Peyer's patch (tissue), 4 donors: ENCODE measurements around the gene SNCB. TPM values are rescaled to one million over a fixed set of nuclear protein-coding genes. Genes with fewer than 3 reads are reported as not detected.

Experiments
- DNase-seq, 3 donors: peaks; one replicate each; pipeline ENCODE4 v3.0.0-alpha.2; 2017 to 2019
- H3K27ac ChIP-seq, 4 donors: fragments of 200-600 bp; sonication (generic); one replicate each; pipeline ENCODE4 v1.5.1; 2016 to 2019
- H3K27me3 ChIP-seq, 2 donors: fragments of 200-600 bp; sonication (generic); one replicate each; pipeline ENCODE4 v1.5.1; 2019
- H3K36me3 ChIP-seq, 3 donors: fragments of 200-600 bp; sonication (generic); one replicate each; pipeline ENCODE4 v1.5.1; 2016 to 2019
- H3K4me1 ChIP-seq, 4 donors: fragments of 200-600 bp; sonication (generic); one replicate each; pipeline ENCODE4 v1.5.1; 2016 to 2019
- H3K4me3 ChIP-seq, 4 donors: fragments of 200-600 bp; sonication (generic); 1 replicate in 3 of 4; 2 replicates in 1 of 4; pipeline ENCODE4 v1.5.1; 2016 to 2019; ENCODE audit warnings: mild to moderate bottlenecking in 1 of 4
- H3K9me3 ChIP-seq, 4 donors: fragments of 200-600 bp; sonication (generic); one replicate each; pipeline ENCODE4 v1.5.1; 2016 to 2019; ENCODE audit warnings: mild to moderate bottlenecking in 1 of 4
- POLR2A ChIP-seq, 2 donors: fragments of 450-650 bp; IDR thresholded peaks; one replicate each; pipeline ENCODE4 v1.5.1; 2017; ENCODE audit warnings: antibody characterized with exemption in 2 of 2, mild to moderate bottlenecking in 2 of 2, moderate library complexity in 2 of 2
- total RNA-seq, 4 donors: library from RNA; depleted of rRNA; stranded (reverse); fragments of >200 nt; gene quantifications; one replicate each; pipeline ENCODE4 v1.1.0, GENCODE V29; 2016
- TF ChIP-seq, protein P1 (sequence below), 6 experiments: fragments of 450-650 bp in 4 of 6; fragments of 200-600 bp in 2 of 6; sonication (generic) in 1 of 6; IDR thresholded peaks; one replicate each; pipeline ENCODE4 v1.5.1; 2017 to 2019; ENCODE audit warnings: antibody characterized with exemption in 6 of 6, mild to moderate bottlenecking in 3 of 6, moderate library complexity in 1 of 6

The SNCB gene
- total RNA-seq, 4 donors from 2014 or later: not detected

DNA sequence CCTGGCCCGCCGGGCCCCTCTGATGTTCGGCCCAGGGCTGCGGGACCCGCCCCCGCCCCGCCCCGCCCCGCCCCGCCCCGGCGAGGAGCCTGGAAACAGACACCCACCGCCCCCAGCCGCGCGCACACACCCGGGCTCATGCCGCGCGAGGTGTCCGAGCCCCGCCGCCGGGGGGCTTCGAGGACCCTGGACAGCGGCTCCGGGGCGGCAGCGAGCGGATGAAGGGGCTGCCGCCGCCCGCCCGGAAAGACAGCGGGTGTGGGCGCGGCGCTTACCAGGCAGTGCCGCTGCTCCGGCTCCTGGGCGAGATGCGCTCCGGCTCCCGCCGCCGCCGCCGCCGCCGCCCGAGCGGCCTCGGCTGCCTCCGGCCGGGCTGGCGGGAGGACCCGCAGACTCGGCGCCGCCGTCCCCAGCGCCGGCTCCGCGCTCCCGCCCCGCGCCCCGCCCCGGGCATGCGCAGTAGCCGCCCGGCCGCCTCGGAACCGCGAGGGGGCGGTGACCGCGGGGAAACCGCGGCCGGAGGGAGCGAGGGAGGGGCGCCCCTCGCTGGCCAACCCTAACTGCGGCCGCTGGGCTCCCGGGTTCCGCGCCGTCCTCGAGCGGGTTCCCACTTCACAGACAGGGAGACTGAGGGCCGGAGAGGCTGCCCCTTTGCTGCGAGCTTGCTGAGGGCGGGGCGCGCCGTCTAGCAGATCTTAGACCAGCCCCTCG, 20.5 kb downstream of the SNCB start, which contains the start of gene GPRIN1:
Gene GPRIN1, minus strand, starts transcription at position 433 of the 711 bp plus-strand sequence. CDS start 10,322 bp downstream, outside the sequence.
- Histone ChIP-seq H3K9me3 (no peaks in the 10 kb centered on the region), H3K27me3 (no peaks in the 10 kb centered on the region), H3K36me3 (no peaks in the 10 kb centered on the region), H3K27ac (peak within 1 kb of the TSS in 2 of 4 donors; percentile 13 to 60), H3K4me3 (peak within 1 kb of the TSS; percentile 51 to 88 (median 84)), H3K4me1 (peaks cover 0 to 11% (median 5%) of the 10 kb centered on the region in 4 donors)
- peak; percentile 39 to 74 (median 60) for DNase-seq
- TF ChIP-seq, protein P1, sequence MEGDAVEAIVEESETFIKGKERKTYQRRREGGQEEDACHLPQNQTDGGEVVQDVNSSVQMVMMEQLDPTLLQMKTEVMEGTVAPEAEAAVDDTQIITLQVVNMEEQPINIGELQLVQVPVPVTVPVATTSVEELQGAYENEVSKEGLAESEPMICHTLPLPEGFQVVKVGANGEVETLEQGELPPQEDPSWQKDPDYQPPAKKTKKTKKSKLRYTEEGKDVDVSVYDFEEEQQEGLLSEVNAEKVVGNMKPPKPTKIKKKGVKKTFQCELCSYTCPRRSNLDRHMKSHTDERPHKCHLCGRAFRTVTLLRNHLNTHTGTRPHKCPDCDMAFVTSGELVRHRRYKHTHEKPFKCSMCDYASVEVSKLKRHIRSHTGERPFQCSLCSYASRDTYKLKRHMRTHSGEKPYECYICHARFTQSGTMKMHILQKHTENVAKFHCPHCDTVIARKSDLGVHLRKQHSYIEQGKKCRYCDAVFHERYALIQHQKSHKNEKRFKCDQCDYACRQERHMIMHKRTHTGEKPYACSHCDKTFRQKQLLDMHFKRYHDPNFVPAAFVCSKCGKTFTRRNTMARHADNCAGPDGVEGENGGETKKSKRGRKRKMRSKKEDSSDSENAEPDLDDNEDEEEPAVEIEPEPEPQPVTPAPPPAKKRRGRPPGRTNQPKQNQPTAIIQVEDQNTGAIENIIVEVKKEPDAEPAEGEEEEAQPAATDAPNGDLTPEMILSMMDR (IDR thresholded peaks at IDR 0.05): peak in 4 of 6 experiments; percentile 8 to 50 (median 47)
- no peak for TF ChIP-seq POLR2A (IDR thresholded peaks at IDR 0.05)

- TF ChIP-seq, protein P1 (IDR thresholded peaks at IDR 0.05): no peak
- TF ChIP-seq POLR2A (IDR thresholded peaks at IDR 0.05): no peak
- Histone ChIP-seq H3K4me1 (peaks cover 0 to 11% (median 5%) of the 10 kb centered on the region in 4 donors), H3K9me3 (no peaks in the 10 kb centered on the region), H3K4me3 (peak overlapping the region; percentile 51 to 88 (median 84)), H3K27ac (peak overlapping the region in 1 of 4 donors; percentile 60), H3K27me3 (no peaks in the 10 kb centered on the region), H3K36me3 (no peaks in the 10 kb centered on the region)
- no peak for DNase-seq
Measured at GRCh38 chr5:176608937-176609723, 21.2 kb downstream of the SNCB start.

DNA sequence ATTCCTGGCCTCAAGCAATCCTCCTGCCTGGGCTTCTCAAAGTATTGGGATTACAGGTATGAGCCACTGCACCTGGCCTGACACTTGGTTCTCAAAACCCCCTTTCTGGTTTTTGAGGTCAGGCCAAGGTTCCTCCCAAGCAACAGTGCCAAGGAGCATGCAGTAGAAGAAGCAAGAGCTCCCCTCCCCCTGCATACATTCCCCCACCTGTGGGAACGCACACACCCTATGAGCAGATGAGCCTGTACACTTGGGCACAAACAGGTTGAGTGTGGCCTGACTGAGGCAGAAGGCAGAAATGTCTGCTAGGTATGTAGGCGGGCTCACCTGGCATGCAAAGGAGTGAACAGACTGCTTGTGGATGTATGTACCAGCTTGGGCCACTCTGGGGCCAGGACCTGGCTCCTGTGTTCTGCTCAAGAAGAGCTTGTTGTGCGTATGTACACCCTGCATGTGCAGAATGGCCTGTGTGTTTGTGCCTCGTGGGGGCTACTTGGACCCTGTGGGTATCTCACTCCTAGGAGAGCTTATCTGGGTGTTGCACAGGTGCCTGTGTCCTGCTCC, 22.1 kb downstream of the SNCB start:
- no peaks in the 10 kb centered on the region for H3K27me3 ChIP-seq
- no peak overlapping the region for H3K4me3 ChIP-seq
- H3K36me3 ChIP-seq: no peaks in the 10 kb centered on the region
- no peak overlapping the region for H3K27ac ChIP-seq
- TF ChIP-seq, protein P1 (IDR thresholded peaks at IDR 0.05): no peak
- TF ChIP-seq POLR2A (IDR thresholded peaks at IDR 0.05): no peak
- DNase-seq: no peak
- peaks cover 0 to 11% (median 5%) of the 10 kb centered on the region in 4 donors for H3K4me1 ChIP-seq
- no peaks in the 10 kb centered on the region for H3K9me3 ChIP-seq

GRCh38 chr5:176606875-176607274, 23.5 kb downstream of the SNCB start:
- H3K4me3 ChIP-seq: no peak overlapping the region
- no peak for DNase-seq
- peaks cover 0 to 11% (median 5%) of the 10 kb centered on the region in 4 donors for H3K4me1 ChIP-seq
- TF ChIP-seq, protein P1 (IDR thresholded peaks at IDR 0.05): no peak
- no peak for TF ChIP-seq POLR2A (IDR thresholded peaks at IDR 0.05)
- H3K27ac ChIP-seq: no peak overlapping the region
- H3K27me3 ChIP-seq: no peaks in the 10 kb centered on the region
- H3K36me3 ChIP-seq: no peaks in the 10 kb centered on the region
- no peaks in the 10 kb centered on the region for H3K9me3 ChIP-seq

DNA sequence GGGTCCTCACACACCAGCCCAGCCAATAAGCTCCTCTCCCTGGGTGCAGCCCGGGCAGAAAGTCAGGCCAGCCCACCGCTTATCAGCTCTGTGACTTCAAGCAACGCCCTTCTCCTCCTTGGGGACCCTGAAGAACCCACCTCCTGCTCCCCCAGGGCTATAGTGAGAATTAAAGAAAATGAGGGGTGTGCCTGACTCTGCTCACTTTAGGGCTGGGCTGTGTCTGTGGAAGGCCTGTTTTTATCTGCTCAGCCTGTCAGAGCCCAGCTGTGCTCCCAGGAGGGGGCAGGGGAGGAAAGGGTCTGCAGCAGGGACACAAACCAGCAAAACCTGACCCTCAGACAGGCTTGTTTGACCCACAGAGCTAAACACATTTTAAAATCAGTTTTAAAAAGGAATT, 24.3 kb downstream of the SNCB start:
- Histone ChIP-seq H3K36me3 (no peaks in the 10 kb centered on the region), H3K4me1 (peaks cover 0 to 11% (median 5%) of the 10 kb centered on the region in 4 donors), H3K9me3 (no peaks in the 10 kb centered on the region), H3K27ac (no peak overlapping the region), H3K27me3 (no peaks in the 10 kb centered on the region), H3K4me3 (no peak overlapping the region)
- DNase-seq: no peak
- TF ChIP-seq, protein P1 (IDR thresholded peaks at IDR 0.05): no peak
- TF ChIP-seq POLR2A (IDR thresholded peaks at IDR 0.05): no peak
